H9 (cell line): Measurements from ENCODE around the gene PIP5K1C. TPM values are rescaled to one million over a fixed set of nuclear protein-coding genes. Genes with fewer than 3 reads are reported as not detected.

ENCODE experiments used
- DNase-seq: peaks from one replicate; pipeline ENCODE4 v3.0.0-alpha.2; 2017
- H2AFZ ChIP-seq: one replicate; pipeline ENCODE4 v1.6.1; 2013; ENCODE audit warnings: mild to moderate bottlenecking, low read length, control low read depth, moderate library complexity
- H2AK5ac ChIP-seq: 2 replicates; pipeline ENCODE4 v1.6.1; 2013; ENCODE audit warnings: low read length, control low read depth, mixed read lengths; ENCODE audit not compliant: insufficient read length
- H2BK120ac ChIP-seq: one replicate; pipeline ENCODE4 v1.6.1; 2013; ENCODE audit warnings: low read depth, mild to moderate bottlenecking, low read length, control low read depth, inconsistent platforms; ENCODE audit not compliant: poor library complexity, severe bottlenecking
- H2BK12ac ChIP-seq: 2 replicates; pipeline ENCODE4 v1.6.1; 2013; ENCODE audit warnings: low read length, control low read depth, mixed read lengths, low read depth; ENCODE audit not compliant: insufficient read length
- H2BK15ac ChIP-seq: 2 replicates; pipeline ENCODE4 v1.6.1; 2013; ENCODE audit warnings: low read depth, low read length, control low read depth
- H2BK20ac ChIP-seq: one replicate; pipeline ENCODE4 v1.6.1; 2013; ENCODE audit warnings: low read depth, mild to moderate bottlenecking, low read length, control low read depth, inconsistent platforms; ENCODE audit not compliant: poor library complexity, severe bottlenecking
- H2BK5ac ChIP-seq: 2 replicates; pipeline ENCODE4 v1.6.1; 2013; ENCODE audit warnings: low read length, control low read depth, mixed read lengths; ENCODE audit not compliant: insufficient read length
- H3K14ac ChIP-seq: 2 replicates; pipeline ENCODE4 v1.6.1; 2013; ENCODE audit warnings: low read length, control low read depth; ENCODE audit not compliant: insufficient read depth
- H3K18ac ChIP-seq: 2 replicates; pipeline ENCODE4 v1.6.1; 2013; ENCODE audit warnings: low read depth, mild to moderate bottlenecking, mixed read lengths, low read length, control low read depth; ENCODE audit not compliant: insufficient read length
- H3K23ac ChIP-seq: 2 replicates; pipeline ENCODE4 v1.6.1; 2013; ENCODE audit warnings: low read length, control low read depth, mixed read lengths, low read depth; ENCODE audit not compliant: insufficient read length
- H3K23me2 ChIP-seq: 2 replicates; pipeline ENCODE4 v1.6.1; 2013; ENCODE audit warnings: low read depth, mild to moderate bottlenecking, mixed read lengths, low read length, control low read depth; ENCODE audit not compliant: insufficient read length, poor library complexity, severe bottlenecking
- H3K27ac ChIP-seq: 2 replicates; pipeline ENCODE4 v1.5.1; 2013; ENCODE audit warnings: low read length, control low read depth, mixed read lengths, low read depth; ENCODE audit not compliant: insufficient read length
- H3K27me3 ChIP-seq: 2 replicates; pipeline ENCODE4 v1.6.1; 2013; ENCODE audit warnings: low read length, control low read depth, inconsistent platforms; ENCODE audit not compliant: insufficient read depth
- H3K4ac ChIP-seq: 2 replicates; pipeline ENCODE4 v1.6.1; 2013; ENCODE audit warnings: low read depth, mild to moderate bottlenecking, control low read depth, inconsistent platforms, low read length, moderate library complexity
- H3K4me1 ChIP-seq: 2 replicates; pipeline ENCODE4 v1.6.1; 2013; ENCODE audit warnings: low read length, control low read depth, inconsistent platforms; ENCODE audit not compliant: insufficient read depth
- H3K4me2 ChIP-seq: 2 replicates; pipeline ENCODE4 v1.6.1; 2013; ENCODE audit warnings: low read length, control low read depth, mixed read lengths; ENCODE audit not compliant: insufficient read length, insufficient read depth
- H3K56ac ChIP-seq: 2 replicates; pipeline ENCODE4 v1.6.1; 2013; ENCODE audit warnings: low read depth, mild to moderate bottlenecking, mixed read lengths, low read length, control low read depth; ENCODE audit not compliant: insufficient read length
- H3K79me1 ChIP-seq: 2 replicates; pipeline ENCODE4 v1.6.1; 2013; ENCODE audit warnings: low read depth, mild to moderate bottlenecking, moderate library complexity, low read length, control low read depth, inconsistent platforms; ENCODE audit not compliant: insufficient read depth, poor library complexity, severe bottlenecking
- H3K79me2 ChIP-seq: 2 replicates; pipeline ENCODE4 v1.6.1; 2013; ENCODE audit warnings: low read length, control low read depth, inconsistent platforms; ENCODE audit not compliant: insufficient read depth
- H3K9ac ChIP-seq: 2 replicates; pipeline ENCODE4 v1.6.1; 2013; ENCODE audit warnings: low read length, control low read depth, mixed read lengths; ENCODE audit not compliant: insufficient read length; ENCODE audit errors: extremely low read depth
- H3K9me3 ChIP-seq: one replicate; pipeline ENCODE4 v1.6.1; 2013; ENCODE audit warnings: low read depth, low read length, inconsistent platforms; ENCODE audit not compliant: control insufficient read depth
- H3T11ph ChIP-seq: one replicate; pipeline ENCODE4 v1.6.1; 2013; ENCODE audit warnings: mild to moderate bottlenecking, low read length, control low read depth, inconsistent platforms
- H4K20me1 ChIP-seq: one replicate; pipeline ENCODE4 v1.6.1; 2013; ENCODE audit not compliant: control insufficient read depth, insufficient read length, insufficient read depth
- H4K5ac ChIP-seq: 2 replicates; pipeline ENCODE4 v1.6.1; 2013; ENCODE audit warnings: low read depth, mild to moderate bottlenecking, mixed read lengths, low read length, control low read depth; ENCODE audit not compliant: insufficient read length
- H4K8ac ChIP-seq: replicated peaks from 2 replicates; pipeline ENCODE4 v1.6.1; 2013; ENCODE audit warnings: low read length, control low read depth, mixed read lengths, low read depth; ENCODE audit not compliant: insufficient read length
- H4K91ac ChIP-seq: 2 replicates; pipeline ENCODE4 v1.6.1; 2013; ENCODE audit warnings: low read depth, mild to moderate bottlenecking, moderate library complexity, mixed read lengths, low read length, control low read depth; ENCODE audit not compliant: insufficient read length
- H3K27ac Mint-ChIP-seq, 3 experiments: 2 replicates in 2 of 3; 3 replicates in 1 of 3; pipeline ENCODE4 v1.8.0; 2020 to 2021; ENCODE audit warnings: mixed read lengths in 3 of 3, mild to moderate bottlenecking in 1 of 3, moderate library complexity in 1 of 3
- H3K27me3 Mint-ChIP-seq: 2 replicates; pipeline ENCODE4 v1.8.0; 2021; ENCODE audit warnings: low read depth, mild to moderate bottlenecking, moderate library complexity, mixed read lengths
- H3K36me3 Mint-ChIP-seq, 3 experiments: 2 replicates in 2 of 3; 3 replicates in 1 of 3; pipeline ENCODE4 v1.8.0; 2020 to 2021; ENCODE audit warnings: low read depth in 3 of 3, mixed read lengths in 3 of 3; ENCODE audit not compliant: insufficient read depth in 1 of 3
- H3K4me1 Mint-ChIP-seq, 2 experiments: 2 replicates each; pipeline ENCODE4 v1.8.0; 2020; ENCODE audit warnings: mixed read lengths in 2 of 2
- H3K4me3 Mint-ChIP-seq, 2 experiments: 2 replicates in 1 of 2; 3 replicates in 1 of 2; pipeline ENCODE4 v1.8.0; 2020 to 2021; ENCODE audit warnings: mild to moderate bottlenecking in 2 of 2, mixed read lengths in 2 of 2, moderate library complexity in 1 of 2
- H3K9me3 Mint-ChIP-seq, 2 experiments: 2 replicates in 1 of 2; 3 replicates in 1 of 2; pipeline ENCODE4 v1.8.0; 2020; ENCODE audit warnings: mild to moderate bottlenecking in 2 of 2, mixed read lengths in 2 of 2, moderate library complexity in 1 of 2
- WGBS: extraction: QIAGEN DNeasy Blood & Tissue Kit; methylation state at CpG from one replicate; pipeline ENCODE4 v1.1.7; 2013; ENCODE audit warnings: missing lambda C conversion rate, low lambda C conversion rate, mixed read lengths; ENCODE audit not compliant: insufficient read length; ENCODE audit errors: extremely low coverage; 5-methylcytosine and 5-hydroxymethylcytosine counted together
- total RNA-seq: library from RNA; stranded (reverse); gene quantifications from 2 replicates; pipeline ENCODE4 v1.2.1, GENCODE V29; 2021
- TF ChIP-seq, protein P1 (sequence below): fragments of 200-600 bp; sonication (generic); conservative IDR thresholded peaks from 3 replicates; pipeline ENCODE4 v1.8.0; 2021; ENCODE audit warnings: antibody characterized with exemption, mild to moderate bottlenecking

The PIP5K1C gene
- total RNA-seq, 1 experiment from 2014 or later = 41.7 TPM

DNA sequence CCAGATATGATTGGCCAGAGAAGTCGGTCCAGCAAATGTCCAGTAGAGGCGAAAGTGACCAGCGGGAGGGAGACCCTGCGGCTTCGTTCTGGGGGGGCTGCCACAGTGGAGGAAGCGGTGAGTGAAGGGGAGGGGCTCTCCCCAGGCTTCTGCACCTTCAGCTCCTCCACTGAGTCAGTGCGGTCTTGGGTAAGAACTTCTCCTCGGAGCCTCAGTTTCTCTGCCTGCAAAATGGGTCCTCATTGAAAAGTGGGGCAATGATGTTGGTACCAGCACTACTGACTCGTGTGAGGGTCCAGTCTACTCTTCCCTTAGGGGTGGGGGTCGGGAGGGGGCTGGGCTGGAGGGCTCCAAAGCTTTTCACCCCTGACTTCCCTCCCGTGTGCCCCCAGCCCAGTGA, 110.8 kb downstream of the PIP5K1C start:
- TF ChIP-seq, protein P1, sequence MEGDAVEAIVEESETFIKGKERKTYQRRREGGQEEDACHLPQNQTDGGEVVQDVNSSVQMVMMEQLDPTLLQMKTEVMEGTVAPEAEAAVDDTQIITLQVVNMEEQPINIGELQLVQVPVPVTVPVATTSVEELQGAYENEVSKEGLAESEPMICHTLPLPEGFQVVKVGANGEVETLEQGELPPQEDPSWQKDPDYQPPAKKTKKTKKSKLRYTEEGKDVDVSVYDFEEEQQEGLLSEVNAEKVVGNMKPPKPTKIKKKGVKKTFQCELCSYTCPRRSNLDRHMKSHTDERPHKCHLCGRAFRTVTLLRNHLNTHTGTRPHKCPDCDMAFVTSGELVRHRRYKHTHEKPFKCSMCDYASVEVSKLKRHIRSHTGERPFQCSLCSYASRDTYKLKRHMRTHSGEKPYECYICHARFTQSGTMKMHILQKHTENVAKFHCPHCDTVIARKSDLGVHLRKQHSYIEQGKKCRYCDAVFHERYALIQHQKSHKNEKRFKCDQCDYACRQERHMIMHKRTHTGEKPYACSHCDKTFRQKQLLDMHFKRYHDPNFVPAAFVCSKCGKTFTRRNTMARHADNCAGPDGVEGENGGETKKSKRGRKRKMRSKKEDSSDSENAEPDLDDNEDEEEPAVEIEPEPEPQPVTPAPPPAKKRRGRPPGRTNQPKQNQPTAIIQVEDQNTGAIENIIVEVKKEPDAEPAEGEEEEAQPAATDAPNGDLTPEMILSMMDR = no peak
- H4K8ac ChIP-seq = no peak overlapping the region
- H3K23ac ChIP-seq = no peak overlapping the region
- H2AK5ac ChIP-seq = no peak overlapping the region
- no peak overlapping the region for H4K91ac ChIP-seq
- H3K23me2 ChIP-seq = peaks cover 3% of the 10 kb centered on the region
- no peaks in the 10 kb centered on the region; a peak in 1 of 7 replicates for H3K36me3 Mint-ChIP-seq
- no peak overlapping the region for H3K4me3 Mint-ChIP-seq
- no peak overlapping the region for H3K56ac ChIP-seq
- H3K18ac ChIP-seq = no peak overlapping the region
- H4K5ac ChIP-seq = no peak overlapping the region
- no peak overlapping the region for H3K9ac ChIP-seq
- H3K79me2 ChIP-seq = no peaks in the 10 kb centered on the region
- H3K4ac ChIP-seq = no peak overlapping the region
- no peak overlapping the region for H3K4me2 ChIP-seq
- H2BK5ac ChIP-seq = no peak overlapping the region
- no peak overlapping the region for H3K27ac ChIP-seq
- no peaks in the 10 kb centered on the region for H4K20me1 ChIP-seq
- H3K4me1 ChIP-seq = no peaks in the 10 kb centered on the region; the same call in 1 of the 2 replicates
- no peak overlapping the region for H3T11ph ChIP-seq
- no peak overlapping the region for H3K14ac ChIP-seq
- no peak overlapping the region for H2AFZ ChIP-seq
- H3K4me1 Mint-ChIP-seq = no peaks in the 10 kb centered on the region
- H2BK20ac ChIP-seq = no peak overlapping the region
- no peak overlapping the region for H2BK120ac ChIP-seq
- H3K79me1 ChIP-seq = no peaks in the 10 kb centered on the region
- WGBS = no CpG with 5 or more reads among the region's 11 CpGs
- peaks cover 13 to 17% of the 10 kb centered on the region in 2 experiments for H3K9me3 Mint-ChIP-seq
- no peak overlapping the region for H3K27ac Mint-ChIP-seq
- peaks cover 4% of the 10 kb centered on the region; the same call in 1 of the 2 replicates for H3K27me3 ChIP-seq
- peaks cover 74% of the 10 kb centered on the region for H3K27me3 Mint-ChIP-seq
- H2BK12ac ChIP-seq = no peak overlapping the region
- H3K9me3 ChIP-seq = no peaks in the 10 kb centered on the region
- no peak overlapping the region for H2BK15ac ChIP-seq
- DNase-seq = no peak
